Breast epithelium (tissue), 4 donors: ENCODE measurements around the gene PTPRG. TPM values are rescaled to one million over a fixed set of nuclear protein-coding genes. Genes with fewer than 3 reads are reported as not detected.

Experiments used
- DNase-seq, 2 donors: peaks; one replicate each; pipeline ENCODE4 v3.0.0-alpha.2; 2019; ENCODE audit warnings: low spot score in 2 of 2
- H3K27ac ChIP-seq, 2 donors: fragments of 200-600 bp; sonication (generic) in 1 of 2; one replicate each; pipeline ENCODE4 v1.5.1; 2016 to 2019; ENCODE audit warnings: mild to moderate bottlenecking in 1 of 2
- H3K27me3 ChIP-seq, 2 donors: fragments of 200-600 bp; sonication (generic) in 1 of 2; one replicate each; pipeline versions ENCODE4 v1.5.1 to v1.6.0; 2017 to 2019; ENCODE audit warnings: control low read depth in 1 of 2, mild to moderate bottlenecking in 1 of 2
- H3K36me3 ChIP-seq: fragments of 200-600 bp; one replicate; pipeline ENCODE4 v1.5.1; 2019
- H3K4me1 ChIP-seq, 2 donors: fragments of 200-600 bp; sonication (generic); one replicate each; pipeline ENCODE4 v1.5.1; 2016 to 2019; ENCODE audit warnings: control low read depth in 1 of 2
- H3K4me3 ChIP-seq, 3 donors: fragments of 200-600 bp; sonication (generic); 1 replicate in 2 of 3; 2 replicates in 1 of 3; pipeline ENCODE4 v1.5.1; 2016 to 2019; ENCODE audit warnings: mild to moderate bottlenecking in 3 of 3, moderate library complexity in 2 of 3
- H3K9me3 ChIP-seq, 2 donors: fragments of 200-600 bp; sonication (generic) in 1 of 2; one replicate each; pipeline ENCODE4 v1.5.1; 2016 to 2019; ENCODE audit warnings: control low read depth in 1 of 2
- CTCF ChIP-seq, 3 donors: fragments of 450-650 bp; IDR thresholded peaks; one replicate each; pipeline ENCODE4 v1.5.1; 2016 to 2017; ENCODE audit warnings: antibody characterized with exemption in 3 of 3, mild to moderate bottlenecking in 3 of 3, moderate library complexity in 3 of 3
- POLR2A ChIP-seq: fragments of 450-650 bp; IDR thresholded peaks from one replicate; pipeline ENCODE4 v1.6.1; 2016; ENCODE audit warnings: antibody characterized with exemption, mild to moderate bottlenecking, moderate library complexity
- POLR2AphosphoS5 ChIP-seq, 3 donors: sonication (generic); formaldehyde crosslinking; IDR thresholded peaks; one replicate each; pipeline ENCODE4 v1.6.1; 2017; ENCODE audit warnings: antibody characterized with exemption in 3 of 3
- intact Hi-C: fragments of 100-400 bp; cut with DNase I; formaldehyde crosslinking; loops from one replicate; pipeline ENCODE4 v1.15.1; 2023; ENCODE audit warnings: low total_unique reads
- total RNA-seq, 3 donors: library from RNA; depleted of rRNA; stranded (reverse); fragments of >200 nt; gene quantifications; one replicate each; pipeline ENCODE4 v1.1.0, GENCODE V29; 2016

Gene PTPRG
- total RNA-seq, 3 donors from 2014 or later: 42.3 to 179 (median 61.6) TPM

GRCh38 chr3:61683549-61684236 is 122.3 kb downstream of the PTPRG start:
- no peak for TF ChIP-seq POLR2A
- peak in 1 of 3 donors; percentile 14 for TF ChIP-seq POLR2AphosphoS5 (IDR thresholded peaks at IDR 0.05)
- intact Hi-C loops: no loop called here
- DNase-seq: no peak

GRCh38 chr3:61684386-61684785 is 123.0 kb downstream of the PTPRG start:
- Histone ChIP-seq H3K4me3 (no peak overlapping the region), H3K36me3 (no peaks in the 10 kb centered on the region), H3K27ac (peak overlapping the region; percentile 2 to 13), H3K9me3 (no peaks in the 10 kb centered on the region), H3K27me3 (no peaks in the 10 kb centered on the region), H3K4me1 (peaks cover 0 to 6% of the 10 kb centered on the region in 2 donors)
- DNase-seq: no peak
- intact Hi-C loops: no loop called here
- TF ChIP-seq CTCF (IDR thresholded peaks at IDR 0.05): no peak
- no peak for TF ChIP-seq POLR2A
- no peak for TF ChIP-seq POLR2AphosphoS5 (IDR thresholded peaks at IDR 0.05)

More at GRCh38 chr3:61683549-61684236, 122.3 kb downstream of the PTPRG start:
- Histone ChIP-seq H3K36me3 (no peaks in the 10 kb centered on the region), H3K9me3 (no peaks in the 10 kb centered on the region), H3K27me3 (no peaks in the 10 kb centered on the region), H3K4me1 (peaks cover 0 to 6% of the 10 kb centered on the region in 2 donors), H3K4me3 (no peak overlapping the region), H3K27ac (peak overlapping the region; percentile 13 to 72)

- Histone ChIP-seq H3K4me3 (no peak overlapping the region), H3K9me3 (no peaks in the 10 kb centered on the region), H3K27me3 (no peaks in the 10 kb centered on the region), H3K27ac (no peak overlapping the region), H3K36me3 (no peaks in the 10 kb centered on the region), H3K4me1 (peaks cover 0 to 6% of the 10 kb centered on the region in 2 donors)
- DNase-seq: no peak
- TF ChIP-seq POLR2AphosphoS5 (IDR thresholded peaks at IDR 0.05): no peak
- TF ChIP-seq CTCF (IDR thresholded peaks at IDR 0.05): no peak
- TF ChIP-seq POLR2A: no peak
- intact Hi-C loops: no loop called here
These were observed 124.4 kb downstream of the PTPRG start for GRCh38 chr3:61685755-61686154.

- TF ChIP-seq POLR2A (no peak), CTCF (IDR thresholded peaks at IDR 0.05) (no peak), POLR2AphosphoS5 (IDR thresholded peaks at IDR 0.05) (no peak)
- Histone ChIP-seq H3K27ac (no peak overlapping the region), H3K27me3 (no peaks in the 10 kb centered on the region), H3K9me3 (no peaks in the 10 kb centered on the region), H3K4me1 (peaks cover 0 to 6% of the 10 kb centered on the region in 2 donors), H3K4me3 (no peak overlapping the region), H3K36me3 (no peaks in the 10 kb centered on the region)
- DNase-seq: no peak
- intact Hi-C loops: no loop called here
These were observed 124.9 kb downstream of the PTPRG start for GRCh38 chr3:61686228-61686648.

GRCh38 chr3:61687206-61687605 is 125.8 kb downstream of the PTPRG start:
- Histone ChIP-seq H3K36me3 (no peaks in the 10 kb centered on the region), H3K4me1 (peaks cover 0 to 6% of the 10 kb centered on the region in 2 donors), H3K27me3 (no peaks in the 10 kb centered on the region), H3K9me3 (no peaks in the 10 kb centered on the region), H3K4me3 (no peak overlapping the region), H3K27ac (no peak overlapping the region)
- intact Hi-C loops: no loop called here
- no peak for DNase-seq
- no peak for TF ChIP-seq CTCF (IDR thresholded peaks at IDR 0.05)
- no peak for TF ChIP-seq POLR2A
- TF ChIP-seq POLR2AphosphoS5 (IDR thresholded peaks at IDR 0.05): no peak
